Tibial nerve (tissue), 4 donors: ENCODE measurements around the gene GNAQ. TPM values are rescaled to one million over a fixed set of nuclear protein-coding genes. Genes with fewer than 3 reads are reported as not detected.

Experiments used
- DNase-seq, 2 donors: peaks; one replicate each; pipeline ENCODE4 v3.0.0-alpha.2; 2019; ENCODE audit warnings: low spot score in 2 of 2
- H3K27ac ChIP-seq, 4 donors: fragments of 200-600 bp; sonication (generic) in 3 of 4; one replicate each; pipeline ENCODE4 v1.5.1; 2017 to 2019; ENCODE audit warnings: mild to moderate bottlenecking in 1 of 4
- H3K27me3 ChIP-seq, 2 donors: fragments of 200-600 bp; sonication (generic) in 1 of 2; one replicate each; pipeline versions ENCODE4 v1.5.1 to v1.6.0; 2017 to 2019
- H3K36me3 ChIP-seq, 3 donors: fragments of 200-600 bp; sonication (generic); one replicate each; pipeline ENCODE4 v1.5.1; 2018 to 2019
- H3K4me1 ChIP-seq, 4 donors: fragments of 200-600 bp; sonication (generic) in 3 of 4; one replicate each; pipeline ENCODE4 v1.5.1; 2017 to 2019
- H3K4me3 ChIP-seq, 4 donors: fragments of 200-600 bp; sonication (generic) in 3 of 4; one replicate each; pipeline ENCODE4 v1.5.1; 2017 to 2019; ENCODE audit warnings: mild to moderate bottlenecking in 1 of 4, moderate library complexity in 1 of 4
- H3K9me3 ChIP-seq, 4 donors: fragments of 200-600 bp; sonication (generic) in 3 of 4; one replicate each; pipeline ENCODE4 v1.5.1; 2017 to 2019
- CTCF ChIP-seq, 5 experiments: fragments of 200-600 bp in 3 of 5; fragments of 450-650 bp in 2 of 5; sonication (generic) in 3 of 5; IDR thresholded peaks; one replicate each; pipeline ENCODE4 v1.5.1; 2016 to 2019; ENCODE audit warnings: antibody characterized with exemption in 5 of 5, mild to moderate bottlenecking in 3 of 5, moderate library complexity in 2 of 5
- EP300 ChIP-seq, 2 donors: sonication (generic); formaldehyde crosslinking; IDR thresholded peaks; one replicate each; pipeline ENCODE4 v1.6.1; 2017; ENCODE audit warnings: antibody characterized with exemption in 2 of 2, mild to moderate bottlenecking in 1 of 2
- POLR2A ChIP-seq, 2 donors: fragments of 450-650 bp; IDR thresholded peaks; one replicate each; pipeline ENCODE4 v1.6.1; 2017; ENCODE audit warnings: antibody characterized with exemption in 2 of 2, mild to moderate bottlenecking in 2 of 2, moderate library complexity in 2 of 2
- WGBS, 2 donors: methylation state at CpG; one replicate each; pipeline ENCODE4 v1.1.5; 2018; 5-methylcytosine and 5-hydroxymethylcytosine counted together
- total RNA-seq, 4 donors: library from RNA; depleted of rRNA; stranded (reverse); fragments of >200 nt; gene quantifications; one replicate each; pipeline ENCODE4 v1.1.0, GENCODE V29; 2016

Gene GNAQ
- total RNA-seq, 4 donors from 2014 or later, result 38.7 to 50.3 (median 41.6) TPM

- no peak overlapping the region for H3K27ac ChIP-seq
- H3K4me1 ChIP-seq, result peaks cover 0 to 33% (median 3%) of the 10 kb centered on the region in 4 donors
Measured at GRCh38 chr9:77987880-77988525, 43.6 kb downstream of the GNAQ start.

GRCh38 chr9:77987081-77987656 lies 44.4 kb downstream of the GNAQ start:
- Histone ChIP-seq H3K4me1 (peaks cover 0 to 36% (median 3%) of the 10 kb centered on the region in 4 donors), H3K27me3 (no peaks in the 10 kb centered on the region), H3K9me3 (no peaks in the 10 kb centered on the region), H3K27ac (no peak overlapping the region), H3K36me3 (no peaks in the 10 kb centered on the region), H3K4me3 (no peak overlapping the region)
- TF ChIP-seq CTCF (IDR thresholded peaks at IDR 0.05), result no peak
- no peak for TF ChIP-seq POLR2A (IDR thresholded peaks at IDR 0.05)
- no peak for TF ChIP-seq EP300 (IDR thresholded peaks at IDR 0.05)
- 93% methylated on average over 7 of the region's 7 CpGs for WGBS, 2 donors
- DNase-seq, result no peak

More at GRCh38 chr9:77987880-77988525, 43.6 kb downstream of the GNAQ start:
- TF ChIP-seq POLR2A (IDR thresholded peaks at IDR 0.05) (no peak), EP300 (IDR thresholded peaks at IDR 0.05) (no peak), CTCF (IDR thresholded peaks at IDR 0.05) (no peak)
- H3K36me3 ChIP-seq, result no peaks in the 10 kb centered on the region
- DNase-seq, result no peak
- no peak overlapping the region for H3K4me3 ChIP-seq
- H3K9me3 ChIP-seq, result no peaks in the 10 kb centered on the region
- no peaks in the 10 kb centered on the region for H3K27me3 ChIP-seq
- WGBS, 2 donors, result 91 to 92% methylated on average over 5 of the region's 5 CpGs

- Histone ChIP-seq H3K4me1 (peaks cover 0 to 47% (median 8%) of the 10 kb centered on the region in 4 donors), H3K27me3 (no peaks in the 10 kb centered on the region), H3K4me3 (no peak overlapping the region), H3K9me3 (no peaks in the 10 kb centered on the region), H3K36me3 (no peaks in the 10 kb centered on the region), H3K27ac (no peak overlapping the region)
- WGBS, 2 donors, result 90 to 91% methylated on average over 1 of the region's 1 CpG
- TF ChIP-seq EP300 (IDR thresholded peaks at IDR 0.05) (no peak), POLR2A (IDR thresholded peaks at IDR 0.05) (no peak), CTCF (IDR thresholded peaks at IDR 0.05) (no peak)
- no peak for DNase-seq
Measured at GRCh38 chr9:77985996-77986395, 45.6 kb downstream of the GNAQ start.

GRCh38 chr9:77983320-77983662 lies 48.3 kb downstream of the GNAQ start:
- H3K4me1 ChIP-seq, result peaks cover 0 to 47% (median 10%) of the 10 kb centered on the region in 4 donors
- WGBS, 2 donors, result 68 to 84% methylated on average over 1 of the region's 1 CpG

More at GRCh38 chr9:77983320-77983662, 48.3 kb downstream of the GNAQ start:
- H3K9me3 ChIP-seq, result no peaks in the 10 kb centered on the region
- H3K4me3 ChIP-seq, result no peak overlapping the region
- no peaks in the 10 kb centered on the region for H3K27me3 ChIP-seq
- H3K36me3 ChIP-seq, result no peaks in the 10 kb centered on the region
- DNase-seq, result no peak
- TF ChIP-seq CTCF (IDR thresholded peaks at IDR 0.05) (no peak), EP300 (IDR thresholded peaks at IDR 0.05) (no peak), POLR2A (IDR thresholded peaks at IDR 0.05) (no peak)
- no peak overlapping the region for H3K27ac ChIP-seq
